GM18909 (cell line): ENCODE data around the gene C5AR2.
"Not testable (repeated sequence)": the region's sequence is repeated elsewhere in the genome, so short reads cannot be mapped to it uniquely, and the experiment has no call there.

Experiments used
- ATAC-seq: cut with Tn5 transposase; IDR thresholded peaks from one replicate; pipeline ENCODE4 v1.9.1; 2021; ENCODE audit warnings: mild to moderate bottlenecking; ENCODE audit not compliant: unreplicated experiment, poor library complexity

Gene C5AR2

GRCh38 chr19:47357788-47358680, 26.1 kb downstream of the C5AR2 start:
- no peak for ATAC-seq

- ATAC-seq, result no peak
Observed at GRCh38 chr19:47358936-47359335, 27.0 kb downstream of the C5AR2 start.

GRCh38 chr19:47362321-47362720, 30.3 kb downstream of the C5AR2 start:
- no peak for ATAC-seq

- no peak for ATAC-seq
Observed at GRCh38 chr19:47363758-47364531, 32.0 kb downstream of the C5AR2 start.

- ATAC-seq, result not testable (repeated sequence)
Observed at GRCh38 chr19:47365455-47365854, 33.5 kb downstream of the C5AR2 start.

GRCh38 chr19:47370045-47370611, 38.2 kb downstream of the C5AR2 start:
- ATAC-seq, result no peak

- ATAC-seq, result no peak
Observed at GRCh38 chr19:47371261-47371660, 39.3 kb downstream of the C5AR2 start.

GRCh38 chr19:47372603-47373002, 40.6 kb downstream of the C5AR2 start:
- ATAC-seq, result no peak

GRCh38 chr19:47373246-47374240, 41.6 kb downstream of the C5AR2 start:
- no peak for ATAC-seq

- ATAC-seq, result no peak
Observed at GRCh38 chr19:47374876-47375693, 43.1 kb downstream of the C5AR2 start.

- ATAC-seq, result no peak
Observed at GRCh38 chr19:47375694-47376588, 44.0 kb downstream of the C5AR2 start.

- ATAC-seq, result no peak
Observed at GRCh38 chr19:47376589-47377144, 44.7 kb downstream of the C5AR2 start.

GRCh38 chr19:47377208-47377701, 45.3 kb downstream of the C5AR2 start:
- ATAC-seq, result no peak

- ATAC-seq, result no peak
Observed at GRCh38 chr19:47377801-47378200, 45.8 kb downstream of the C5AR2 start.

GRCh38 chr19:47378246-47378645, 46.3 kb downstream of the C5AR2 start:
- no peak for ATAC-seq

GRCh38 chr19:47379381-47379938, 47.5 kb downstream of the C5AR2 start:
- no peak for ATAC-seq

GRCh38 chr19:47380559-47380958, 48.6 kb downstream of the C5AR2 start:
- ATAC-seq, result no peak
